Spleen (tissue), 7 donors: Measurements from ENCODE around the gene NSD1.

ENCODE experiments used
- POLR2A ChIP-seq, 3 donors: fragments of 450-650 bp; IDR thresholded peaks; one replicate each; pipeline ENCODE4 v1.5.1; 2017; ENCODE audit warnings: antibody characterized with exemption in 3 of 3, mild to moderate bottlenecking in 1 of 3
- POLR2AphosphoS5 ChIP-seq, 3 donors: sonication (generic); formaldehyde crosslinking; IDR thresholded peaks; one replicate each; pipeline ENCODE4 v1.5.1; 2017; ENCODE audit warnings: antibody characterized with exemption in 3 of 3
- TF ChIP-seq, protein P1 (sequence below), 11 experiments: fragments of 200-600 bp in 7 of 11; fragments of 450-650 bp in 4 of 11; sonication (generic) in 4 of 11; IDR thresholded peaks in 8 of 11; conservative IDR thresholded peaks in 3 of 11; 1 replicate in 7 of 11; 2 replicates in 4 of 11; pipeline versions ENCODE4 v1.4.0 to v1.8.0; 2016 to 2021; ENCODE audit warnings: antibody characterized with exemption in 11 of 11, inconsistent platforms in 4 of 11, mild to moderate bottlenecking in 1 of 11
- donor health status: DM: no; HTN: no; CAD: no; lungs with moderate emphysema.
- donor health status: DM: no; HTN: no; CAD: no.
- donor health status: DM: no; HTN: no; CAD: no.

DNA sequence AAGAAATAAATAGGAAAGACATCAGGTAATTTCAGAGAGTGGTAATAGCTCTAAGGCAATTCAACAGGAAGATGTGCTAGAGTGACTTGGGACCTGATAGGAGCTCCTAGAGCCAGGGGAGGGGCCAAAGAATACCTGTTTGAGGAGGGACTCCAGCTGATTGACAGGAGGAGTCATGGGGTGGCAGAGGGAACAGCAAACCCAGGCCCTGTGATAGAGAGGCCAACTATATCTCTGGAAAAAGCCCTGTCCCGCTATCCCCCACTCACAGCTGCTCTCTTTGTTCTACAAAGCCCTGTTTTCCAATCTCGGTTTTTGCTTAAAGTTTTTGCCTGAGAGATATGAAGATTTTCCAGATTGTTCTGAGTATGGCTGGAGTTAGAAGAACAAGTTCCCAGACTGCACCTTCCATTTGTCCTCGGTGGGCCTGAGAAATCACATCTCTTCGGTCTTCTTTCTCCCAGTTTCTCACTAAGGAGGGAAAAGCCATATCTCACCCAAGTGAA, 9.0 kb upstream of the NSD1 start:
- TF ChIP-seq POLR2AphosphoS5 (IDR thresholded peaks at IDR 0.05) = no peak
- TF ChIP-seq, protein P1, sequence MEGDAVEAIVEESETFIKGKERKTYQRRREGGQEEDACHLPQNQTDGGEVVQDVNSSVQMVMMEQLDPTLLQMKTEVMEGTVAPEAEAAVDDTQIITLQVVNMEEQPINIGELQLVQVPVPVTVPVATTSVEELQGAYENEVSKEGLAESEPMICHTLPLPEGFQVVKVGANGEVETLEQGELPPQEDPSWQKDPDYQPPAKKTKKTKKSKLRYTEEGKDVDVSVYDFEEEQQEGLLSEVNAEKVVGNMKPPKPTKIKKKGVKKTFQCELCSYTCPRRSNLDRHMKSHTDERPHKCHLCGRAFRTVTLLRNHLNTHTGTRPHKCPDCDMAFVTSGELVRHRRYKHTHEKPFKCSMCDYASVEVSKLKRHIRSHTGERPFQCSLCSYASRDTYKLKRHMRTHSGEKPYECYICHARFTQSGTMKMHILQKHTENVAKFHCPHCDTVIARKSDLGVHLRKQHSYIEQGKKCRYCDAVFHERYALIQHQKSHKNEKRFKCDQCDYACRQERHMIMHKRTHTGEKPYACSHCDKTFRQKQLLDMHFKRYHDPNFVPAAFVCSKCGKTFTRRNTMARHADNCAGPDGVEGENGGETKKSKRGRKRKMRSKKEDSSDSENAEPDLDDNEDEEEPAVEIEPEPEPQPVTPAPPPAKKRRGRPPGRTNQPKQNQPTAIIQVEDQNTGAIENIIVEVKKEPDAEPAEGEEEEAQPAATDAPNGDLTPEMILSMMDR (IDR thresholded peaks at IDR 0.05 in 8 of 11, conservative IDR thresholded peaks at IDR 0.05 in 3 of 11) = no peak
- TF ChIP-seq POLR2A (IDR thresholded peaks at IDR 0.05) = no peak
